PC-3 (cell line): ENCODE measurements around the gene KCTD10.

Experiments used
- CTCF ChIP-seq: fragments of 300-600 bp; sonication (generic); conservative IDR thresholded peaks from 2 replicates; pipeline ENCODE4 v1.5.1; 2017; ENCODE audit warnings: antibody characterized with exemption, low read depth, mild to moderate bottlenecking, low read length
- EZH2 ChIP-seq: fragments of 300-600 bp; sonication (generic); IDR thresholded peaks from one replicate; pipeline ENCODE4 v1.6.1; 2017; ENCODE audit warnings: antibody characterized with exemption, mild to moderate bottlenecking, low read length; ENCODE audit not compliant: unreplicated experiment

DNA sequence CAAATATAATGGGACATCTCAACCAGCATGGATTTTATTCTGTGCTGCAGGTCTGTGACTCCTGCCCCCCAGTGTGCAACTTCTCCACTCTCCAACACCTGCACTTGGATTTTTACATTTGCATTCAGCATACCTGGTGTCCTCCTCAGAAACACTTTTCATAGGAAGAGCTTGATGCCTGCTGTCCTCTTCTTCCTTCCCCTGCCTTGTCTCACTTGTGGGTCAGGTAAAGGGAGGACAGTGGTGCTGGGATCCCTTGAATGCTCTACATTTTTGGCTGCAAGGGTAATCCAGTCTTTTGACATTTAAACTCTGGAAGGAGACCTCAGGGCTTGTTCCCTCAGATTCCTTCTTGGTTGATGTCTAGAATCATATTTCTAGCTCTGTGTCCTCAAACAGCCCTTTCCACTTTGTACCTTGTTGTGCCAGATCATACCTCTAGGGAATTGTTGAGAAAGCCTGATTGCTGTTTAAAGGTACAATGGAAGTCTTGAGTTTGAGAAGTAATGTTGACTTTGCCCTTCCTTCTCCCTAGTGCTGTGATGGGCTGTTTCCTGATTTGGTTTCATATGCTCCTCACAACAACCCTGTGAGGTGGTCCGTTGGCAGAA, 13.0 kb upstream of the KCTD10 start:
- TF ChIP-seq CTCF (no peak), EZH2 (no peak)
